Right lung (tissue), 10 donors: Measurements from ENCODE around the gene ST13. TPM values are rescaled to one million over a fixed set of nuclear protein-coding genes. Genes with fewer than 3 reads are reported as not detected.
"Not testable (repeated sequence)": the region's sequence is repeated elsewhere in the genome, so short reads cannot be mapped to it uniquely, and the experiment has no call there.

ENCODE experiments used
- DNase-seq, 2 donors: peaks; one replicate each; pipeline ENCODE4 v3.0.0-alpha.2; 2013
- long read RNA-seq, 8 donors: transcript quantifications; one replicate each; lab custom pipeline, GENCODE V29; 2026
- polyA plus RNA-seq, 5 donors: library from polyadenylated mRNA; unstranded; fragments of 120-200 nt; gene quantifications; one replicate each; pipeline versions ENCODE4 v1.2.1 to v1.2.3, GENCODE V29; 2013; ENCODE audit warnings: inconsistent platforms in 1 of 5, low replicate concordance in 1 of 5; ENCODE audit not compliant: insufficient read length in 5 of 5, insufficient read depth in 1 of 5

The ST13 gene
- 100 to 1,000 TPM; 483 to 731 (median 531) TPM for polyA plus RNA-seq
- long read RNA-seq, donor 1, transcript ST13-201 (12 exons, 3,595 nt), result major isoform, 141 of 349 reads
- long read RNA-seq, donor 1, partial matches to known transcripts, result 202 of 349 reads
- long read RNA-seq, donor 1, other reads (novel, unspliced or antisense), result 5 of 349 reads
- long read RNA-seq, donor 2, transcript ST13-201 (12 exons, 3,595 nt), result major isoform, 87 of 120 reads
- long read RNA-seq, donor 2, partial matches to known transcripts, result 33 of 120 reads
- long read RNA-seq, donor 2, other reads (novel, unspliced or antisense), result 0 of 120 reads
- long read RNA-seq, donor 3, transcript ST13-201 (12 exons, 3,595 nt), result major isoform, 84 of 213 reads
- long read RNA-seq, donor 3, partial matches to known transcripts, result 129 of 213 reads
- long read RNA-seq, donor 3, other reads (novel, unspliced or antisense), result 0 of 213 reads
- long read RNA-seq, donor 4, transcript ST13-201 (12 exons, 3,595 nt), result major isoform, 62 of 142 reads
- long read RNA-seq, donor 4, partial matches to known transcripts, result 80 of 142 reads
- long read RNA-seq, donor 4, other reads (novel, unspliced or antisense), result 0 of 142 reads
- long read RNA-seq, donor 5, transcript ST13-201 (12 exons, 3,595 nt), result major isoform, 140 of 316 reads
- long read RNA-seq, donor 5, partial matches to known transcripts, result 170 of 316 reads
- long read RNA-seq, donor 5, other reads (novel, unspliced or antisense), result 6 of 316 reads
- long read RNA-seq, donor 6, transcript ST13-201 (12 exons, 3,595 nt), result major isoform, 171 of 329 reads
- long read RNA-seq, donor 6, partial matches to known transcripts, result 153 of 329 reads
- long read RNA-seq, donor 6, other reads (novel, unspliced or antisense), result 5 of 329 reads
- long read RNA-seq, donor 7, transcript ST13-201 (12 exons, 3,595 nt), result major isoform, 105 of 171 reads
- long read RNA-seq, donor 7, partial matches to known transcripts, result 59 of 171 reads
- long read RNA-seq, donor 7, other reads (novel, unspliced or antisense), result 7 of 171 reads
- long read RNA-seq, donor 8, transcript ST13-201 (12 exons, 3,595 nt), result major isoform, 45 of 104 reads
- long read RNA-seq, donor 8, partial matches to known transcripts, result 54 of 104 reads
- long read RNA-seq, donor 8, other reads (novel, unspliced or antisense), result 5 of 104 reads

- peak; percentile 98 for DNase-seq
Measured at GRCh38 chr22:40856513-40857308, at the start of gene ST13, which contains the start of gene XPNPEP3. Gene ST13, minus strand, starts transcription at chr22:40856639. Its CDS starts 99 bp downstream, at chr22:40856540. Gene XPNPEP3, plus strand, starts transcription at chr22:40857148. Its CDS starts 34 bp downstream, at chr22:40857182.

- no peak for DNase-seq
Measured at GRCh38 chr22:40904101-40904500, 47.7 kb upstream of the ST13 start.

- peak; percentile 34 to 51 for DNase-seq
Measured at GRCh38 chr22:40898850-40899357, 42.5 kb upstream of the ST13 start.

GRCh38 chr22:40894417-40894816 is 38.0 kb upstream of the ST13 start:
- DNase-seq, result no peak

- DNase-seq, result no peak
Measured at GRCh38 chr22:40890881-40891280, 34.4 kb upstream of the ST13 start.

DNA sequence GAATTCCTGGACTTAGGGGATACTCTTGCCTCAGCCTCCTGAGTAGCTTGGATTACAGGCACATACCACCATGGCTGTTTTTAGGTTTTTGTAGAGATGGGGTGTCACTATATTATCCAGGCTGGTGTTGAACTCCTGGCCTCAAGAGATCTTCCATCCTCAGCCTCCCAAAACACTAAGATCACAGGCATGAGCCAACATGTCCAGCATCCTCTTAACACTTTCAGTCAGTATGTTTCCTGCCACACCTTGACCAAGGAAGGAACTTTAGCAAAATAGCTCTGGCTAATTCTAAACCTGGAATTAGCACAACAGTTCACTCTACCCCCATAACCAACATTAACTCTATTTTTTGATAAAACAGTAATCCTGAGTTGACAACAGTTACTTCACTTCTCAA is 32.7 kb upstream of the ST13 start:
- DNase-seq, result no peak

DNA sequence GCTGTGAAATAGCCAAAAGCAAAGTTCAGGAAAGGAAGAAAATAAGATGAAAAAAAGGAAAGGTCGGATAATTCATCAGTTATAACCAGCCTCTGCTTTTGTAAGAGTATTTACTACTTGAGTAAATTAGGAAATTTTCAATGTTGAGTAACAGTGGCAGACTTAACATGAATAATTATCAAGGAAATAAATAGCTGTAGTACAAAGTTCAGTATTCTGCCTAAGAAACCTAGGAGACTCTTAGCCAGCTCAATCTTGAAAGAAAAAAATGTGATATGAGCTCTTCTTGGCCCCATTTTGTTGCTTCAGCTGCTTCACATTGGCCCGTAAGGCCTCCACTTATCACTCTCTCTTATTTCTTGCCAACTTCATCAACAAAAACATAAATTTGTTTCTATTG is 22.5 kb upstream of the ST13 start:
- no peak for DNase-seq

DNA sequence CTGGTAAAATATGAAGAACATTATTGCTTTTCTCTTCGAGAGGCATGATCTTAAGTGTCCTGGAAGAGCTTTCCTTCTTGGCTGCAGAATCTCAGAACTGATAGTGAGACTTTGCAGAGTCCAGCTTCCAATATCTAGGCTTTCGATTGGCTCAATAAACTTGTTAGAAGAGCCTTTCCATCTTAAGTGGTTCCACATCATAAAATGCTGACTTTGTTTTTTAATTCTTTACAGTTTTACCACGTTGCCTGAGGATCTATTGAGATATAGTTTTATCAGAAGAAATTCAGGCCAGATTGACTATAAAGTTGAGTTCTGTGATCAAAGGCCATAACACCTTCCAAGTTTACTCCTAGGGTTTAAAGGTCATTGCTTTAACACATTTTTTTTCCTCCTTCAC is 21.0 kb upstream of the ST13 start:
- DNase-seq, result no peak

GRCh38 chr22:40876907-40877306 is 20.5 kb upstream of the ST13 start:
- no peak for DNase-seq

GRCh38 chr22:40875111-40875510 is 18.7 kb upstream of the ST13 start:
- no peak for DNase-seq

DNA sequence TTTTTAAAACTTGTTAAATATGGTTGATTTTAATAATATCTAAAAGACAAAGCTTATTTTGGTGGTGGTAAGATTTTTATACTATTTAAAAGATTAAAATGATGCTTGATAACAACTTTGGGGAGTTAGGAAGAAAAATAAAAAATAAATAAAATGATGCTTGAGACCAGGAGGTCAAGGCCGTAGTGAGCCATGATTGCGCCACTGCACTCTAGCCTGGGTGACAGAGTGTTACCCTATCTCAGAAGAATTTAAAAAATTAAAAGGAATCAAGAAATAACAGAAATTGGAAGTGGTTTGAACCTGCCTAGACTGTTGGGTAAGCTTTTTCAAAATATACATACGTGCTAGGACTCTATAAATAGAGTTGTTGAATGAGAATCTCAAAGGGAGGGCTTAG is 17.6 kb upstream of the ST13 start:
- no peak for DNase-seq

DNA sequence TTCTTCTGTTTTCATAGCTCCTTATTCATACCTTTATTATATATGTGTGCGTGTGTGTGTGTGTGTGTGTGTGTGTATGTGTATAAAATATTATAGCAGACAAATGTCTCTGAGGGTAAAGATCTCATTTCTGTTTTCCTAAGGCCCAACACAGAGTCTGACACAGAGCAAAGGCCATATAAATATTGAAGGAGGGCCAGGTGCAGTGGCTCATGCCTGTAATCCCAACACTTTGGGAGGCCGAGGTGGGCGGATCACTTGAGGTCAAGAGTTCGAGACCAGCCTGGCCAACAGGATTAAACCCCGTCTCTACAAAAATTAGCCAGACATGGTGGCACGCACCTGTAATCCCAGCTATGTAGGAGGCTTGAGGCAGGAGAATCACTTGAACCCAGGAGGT is 11.9 kb upstream of the ST13 start:
- DNase-seq, result not testable (repeated sequence)

DNA sequence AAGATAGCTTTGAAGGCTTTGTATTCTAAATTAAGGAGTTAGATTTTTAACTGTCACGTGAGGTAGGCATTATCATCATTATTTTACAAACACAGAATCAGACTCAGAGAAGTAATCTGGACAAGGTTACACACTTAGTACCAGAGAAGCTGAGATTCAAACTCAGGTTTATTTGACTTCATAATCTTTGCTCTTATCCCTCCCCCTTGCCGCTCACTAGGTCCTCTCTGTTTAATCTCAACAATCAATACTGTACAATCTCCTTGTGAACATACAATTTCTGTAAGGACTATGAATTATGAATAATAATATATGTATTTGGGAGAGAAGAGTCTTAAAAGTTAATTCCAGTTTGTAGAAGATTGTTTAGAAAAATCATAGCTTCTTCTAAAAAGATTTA is 10.7 kb upstream of the ST13 start:
- DNase-seq, result no peak

DNA sequence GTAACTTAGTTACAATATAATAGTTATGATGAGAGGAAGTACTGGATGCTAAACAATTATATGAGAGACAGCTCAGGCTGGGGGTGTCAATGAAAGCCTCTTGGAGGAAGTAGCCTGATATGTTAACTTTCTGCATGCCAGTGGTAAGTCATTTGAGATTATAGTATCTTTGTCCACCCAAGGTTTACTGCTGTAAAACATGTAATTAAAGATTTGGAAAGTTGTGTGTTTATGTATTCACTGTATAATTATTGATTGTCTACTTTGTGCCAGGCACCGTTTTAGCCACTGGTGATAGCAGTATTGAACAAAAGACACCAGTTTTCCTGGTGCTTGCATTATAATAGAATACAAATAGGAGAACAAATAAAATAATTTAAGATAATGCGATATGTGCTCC is 6.1 kb upstream of the ST13 start:
- DNase-seq, result no peak

DNA sequence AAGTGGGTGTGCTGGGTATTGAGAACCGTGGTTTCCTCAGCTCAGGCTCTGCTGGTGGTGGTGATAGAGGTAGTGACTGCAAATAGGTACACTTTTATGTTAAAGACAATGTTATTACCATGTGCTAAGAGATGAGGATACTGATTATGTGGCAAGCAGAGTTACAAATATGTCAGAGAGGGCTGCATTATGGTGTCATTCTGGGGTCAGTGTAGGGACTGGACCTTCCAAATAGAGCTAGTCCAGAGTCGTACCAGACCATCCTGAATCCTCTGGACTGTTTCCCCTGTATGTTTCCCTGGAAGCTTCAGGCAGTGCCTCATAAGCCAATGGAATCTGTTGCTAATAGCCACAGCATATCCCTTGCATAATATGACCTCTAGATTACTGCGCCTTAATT is 5.6 kb upstream of the ST13 start, which contains the start of gene DNAJB7:
DNAJB7 (minus strand) TSS at position 101 of the 400 bp plus-strand sequence. CDS start 119 bp downstream, outside the sequence.
- no peak for DNase-seq

DNA sequence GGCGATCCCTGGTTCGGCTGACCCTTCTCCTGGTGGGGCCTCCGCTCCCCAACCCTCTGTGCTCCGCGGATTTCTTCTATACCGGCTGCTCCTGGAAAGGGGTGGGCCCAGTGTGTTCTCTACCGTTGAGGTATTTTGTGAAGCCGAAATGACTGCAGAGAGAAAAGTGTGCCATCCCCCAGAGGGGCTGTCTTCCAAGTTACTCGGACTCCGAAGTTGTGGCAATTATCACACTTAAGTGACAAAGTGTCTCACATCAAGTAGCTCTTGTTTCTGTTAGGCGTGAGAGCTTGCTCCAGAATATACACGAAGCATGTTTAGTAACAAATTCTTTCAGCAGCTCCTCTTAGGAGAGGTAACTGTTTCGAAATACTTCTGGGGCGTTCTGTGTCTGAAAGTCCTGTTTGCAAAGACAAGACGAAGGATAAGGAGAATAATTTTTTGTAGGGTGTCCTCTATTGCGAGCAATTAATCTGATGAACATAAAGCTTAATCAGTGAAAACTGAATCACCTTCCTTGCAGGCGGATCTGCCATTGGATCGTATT is 943 bp upstream of the ST13 start:
- no peak for DNase-seq

GRCh38 chr22:40855979-40856512 is 393 bp downstream of the ST13 start:
- peak; percentile 36 to 43 for DNase-seq

- DNase-seq, result no peak
Measured at GRCh38 chr22:40855071-40855978, 1.1 kb downstream of the ST13 start.

DNA sequence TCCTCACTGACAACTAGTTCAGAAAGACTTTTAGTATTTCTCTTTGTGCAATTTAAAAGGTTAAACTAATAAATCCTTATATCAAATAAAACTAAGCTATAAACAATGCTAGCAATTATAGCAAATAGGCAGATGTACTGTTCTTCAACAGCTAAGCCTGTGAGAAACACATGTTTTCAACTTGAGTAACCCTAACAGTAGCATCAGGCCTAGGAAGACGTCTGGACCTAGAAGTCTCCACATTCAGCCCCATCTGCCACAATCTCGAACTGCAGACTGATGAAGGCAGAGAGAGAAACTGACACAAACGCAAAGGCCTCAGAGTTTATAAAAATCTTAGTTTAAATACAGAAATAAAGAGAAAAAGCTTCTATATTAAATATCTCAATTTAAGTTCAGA is 2.5 kb downstream of the ST13 start:
- DNase-seq, result no peak
